H9 (cell line): ENCODE results near the gene NOMO2. TPM values are rescaled to one million over a fixed set of nuclear protein-coding genes. Genes with fewer than 3 reads are reported as not detected.
"Not testable (repeated sequence)": the region's sequence is repeated elsewhere in the genome, so short reads cannot be mapped to it uniquely, and the experiment has no call there.

Source experiments
- DNase-seq: peaks from one replicate; pipeline ENCODE4 v3.0.0-alpha.2; 2017
- H2AFZ ChIP-seq: one replicate; pipeline ENCODE4 v1.6.1; 2013; ENCODE audit warnings: mild to moderate bottlenecking, low read length, control low read depth, moderate library complexity
- H2AK5ac ChIP-seq: 2 replicates; pipeline ENCODE4 v1.6.1; 2013; ENCODE audit warnings: low read length, control low read depth, mixed read lengths; ENCODE audit not compliant: insufficient read length
- H2BK120ac ChIP-seq: one replicate; pipeline ENCODE4 v1.6.1; 2013; ENCODE audit warnings: low read depth, mild to moderate bottlenecking, low read length, control low read depth, inconsistent platforms; ENCODE audit not compliant: poor library complexity, severe bottlenecking
- H2BK12ac ChIP-seq: 2 replicates; pipeline ENCODE4 v1.6.1; 2013; ENCODE audit warnings: low read length, control low read depth, mixed read lengths, low read depth; ENCODE audit not compliant: insufficient read length
- H2BK15ac ChIP-seq: 2 replicates; pipeline ENCODE4 v1.6.1; 2013; ENCODE audit warnings: low read depth, low read length, control low read depth
- H2BK20ac ChIP-seq: one replicate; pipeline ENCODE4 v1.6.1; 2013; ENCODE audit warnings: low read depth, mild to moderate bottlenecking, low read length, control low read depth, inconsistent platforms; ENCODE audit not compliant: poor library complexity, severe bottlenecking
- H2BK5ac ChIP-seq: 2 replicates; pipeline ENCODE4 v1.6.1; 2013; ENCODE audit warnings: low read length, control low read depth, mixed read lengths; ENCODE audit not compliant: insufficient read length
- H3K14ac ChIP-seq: 2 replicates; pipeline ENCODE4 v1.6.1; 2013; ENCODE audit warnings: low read length, control low read depth; ENCODE audit not compliant: insufficient read depth
- H3K18ac ChIP-seq: 2 replicates; pipeline ENCODE4 v1.6.1; 2013; ENCODE audit warnings: low read depth, mild to moderate bottlenecking, mixed read lengths, low read length, control low read depth; ENCODE audit not compliant: insufficient read length
- H3K23ac ChIP-seq: 2 replicates; pipeline ENCODE4 v1.6.1; 2013; ENCODE audit warnings: low read length, control low read depth, mixed read lengths, low read depth; ENCODE audit not compliant: insufficient read length
- H3K23me2 ChIP-seq: 2 replicates; pipeline ENCODE4 v1.6.1; 2013; ENCODE audit warnings: low read depth, mild to moderate bottlenecking, mixed read lengths, low read length, control low read depth; ENCODE audit not compliant: insufficient read length, poor library complexity, severe bottlenecking
- H3K27ac ChIP-seq: 2 replicates; pipeline ENCODE4 v1.5.1; 2013; ENCODE audit warnings: low read length, control low read depth, mixed read lengths, low read depth; ENCODE audit not compliant: insufficient read length
- H3K27me3 ChIP-seq: 2 replicates; pipeline ENCODE4 v1.6.1; 2013; ENCODE audit warnings: low read length, control low read depth, inconsistent platforms; ENCODE audit not compliant: insufficient read depth
- H3K4ac ChIP-seq: 2 replicates; pipeline ENCODE4 v1.6.1; 2013; ENCODE audit warnings: low read depth, mild to moderate bottlenecking, control low read depth, inconsistent platforms, low read length, moderate library complexity
- H3K4me1 ChIP-seq: 2 replicates; pipeline ENCODE4 v1.6.1; 2013; ENCODE audit warnings: low read length, control low read depth, inconsistent platforms; ENCODE audit not compliant: insufficient read depth
- H3K4me2 ChIP-seq: 2 replicates; pipeline ENCODE4 v1.6.1; 2013; ENCODE audit warnings: low read length, control low read depth, mixed read lengths; ENCODE audit not compliant: insufficient read length, insufficient read depth
- H3K56ac ChIP-seq: 2 replicates; pipeline ENCODE4 v1.6.1; 2013; ENCODE audit warnings: low read depth, mild to moderate bottlenecking, mixed read lengths, low read length, control low read depth; ENCODE audit not compliant: insufficient read length
- H3K79me1 ChIP-seq: 2 replicates; pipeline ENCODE4 v1.6.1; 2013; ENCODE audit warnings: low read depth, mild to moderate bottlenecking, moderate library complexity, low read length, control low read depth, inconsistent platforms; ENCODE audit not compliant: insufficient read depth, poor library complexity, severe bottlenecking
- H3K79me2 ChIP-seq: 2 replicates; pipeline ENCODE4 v1.6.1; 2013; ENCODE audit warnings: low read length, control low read depth, inconsistent platforms; ENCODE audit not compliant: insufficient read depth
- H3K9ac ChIP-seq: 2 replicates; pipeline ENCODE4 v1.6.1; 2013; ENCODE audit warnings: low read length, control low read depth, mixed read lengths; ENCODE audit not compliant: insufficient read length; ENCODE audit errors: extremely low read depth
- H3K9me3 ChIP-seq: one replicate; pipeline ENCODE4 v1.6.1; 2013; ENCODE audit warnings: low read depth, low read length, inconsistent platforms; ENCODE audit not compliant: control insufficient read depth
- H3T11ph ChIP-seq: one replicate; pipeline ENCODE4 v1.6.1; 2013; ENCODE audit warnings: mild to moderate bottlenecking, low read length, control low read depth, inconsistent platforms
- H4K20me1 ChIP-seq: one replicate; pipeline ENCODE4 v1.6.1; 2013; ENCODE audit not compliant: control insufficient read depth, insufficient read length, insufficient read depth
- H4K5ac ChIP-seq: 2 replicates; pipeline ENCODE4 v1.6.1; 2013; ENCODE audit warnings: low read depth, mild to moderate bottlenecking, mixed read lengths, low read length, control low read depth; ENCODE audit not compliant: insufficient read length
- H4K8ac ChIP-seq: replicated peaks from 2 replicates; pipeline ENCODE4 v1.6.1; 2013; ENCODE audit warnings: low read length, control low read depth, mixed read lengths, low read depth; ENCODE audit not compliant: insufficient read length
- H4K91ac ChIP-seq: 2 replicates; pipeline ENCODE4 v1.6.1; 2013; ENCODE audit warnings: low read depth, mild to moderate bottlenecking, moderate library complexity, mixed read lengths, low read length, control low read depth; ENCODE audit not compliant: insufficient read length
- H3K27ac Mint-ChIP-seq, 3 experiments: 2 replicates in 2 of 3; 3 replicates in 1 of 3; pipeline ENCODE4 v1.8.0; 2020 to 2021; ENCODE audit warnings: mixed read lengths in 3 of 3, mild to moderate bottlenecking in 1 of 3, moderate library complexity in 1 of 3
- H3K27me3 Mint-ChIP-seq: 2 replicates; pipeline ENCODE4 v1.8.0; 2021; ENCODE audit warnings: low read depth, mild to moderate bottlenecking, moderate library complexity, mixed read lengths
- H3K36me3 Mint-ChIP-seq, 3 experiments: 2 replicates in 2 of 3; 3 replicates in 1 of 3; pipeline ENCODE4 v1.8.0; 2020 to 2021; ENCODE audit warnings: low read depth in 3 of 3, mixed read lengths in 3 of 3; ENCODE audit not compliant: insufficient read depth in 1 of 3
- H3K4me1 Mint-ChIP-seq, 2 experiments: 2 replicates each; pipeline ENCODE4 v1.8.0; 2020; ENCODE audit warnings: mixed read lengths in 2 of 2
- H3K4me3 Mint-ChIP-seq, 2 experiments: 2 replicates in 1 of 2; 3 replicates in 1 of 2; pipeline ENCODE4 v1.8.0; 2020 to 2021; ENCODE audit warnings: mild to moderate bottlenecking in 2 of 2, mixed read lengths in 2 of 2, moderate library complexity in 1 of 2
- H3K9me3 Mint-ChIP-seq, 2 experiments: 2 replicates in 1 of 2; 3 replicates in 1 of 2; pipeline ENCODE4 v1.8.0; 2020; ENCODE audit warnings: mild to moderate bottlenecking in 2 of 2, mixed read lengths in 2 of 2, moderate library complexity in 1 of 2
- WGBS: extraction: QIAGEN DNeasy Blood & Tissue Kit; methylation state at CpG from one replicate; pipeline ENCODE4 v1.1.7; 2013; ENCODE audit warnings: missing lambda C conversion rate, low lambda C conversion rate, mixed read lengths; ENCODE audit not compliant: insufficient read length; ENCODE audit errors: extremely low coverage; 5-methylcytosine and 5-hydroxymethylcytosine counted together
- microRNA-seq: library from miRNA; unstranded; fragments of <30 nt; microRNA quantifications from one replicate; pipeline ENCODE4, GENCODE V29; 2020; ENCODE audit warnings: borderline microRNAs expressed
- total RNA-seq: library from RNA; stranded (reverse); gene quantifications from 2 replicates; pipeline ENCODE4 v1.2.1, GENCODE V29; 2021

The NOMO2 gene
- total RNA-seq, 1 experiment from 2014 or later: 100 TPM

GRCh38 chr16:18382696-18383095, 179.2 kb downstream of the NOMO2 start:
- H2BK12ac ChIP-seq, H3K9me3 Mint-ChIP-seq, H3K79me2 ChIP-seq, H3K4me1 ChIP-seq, H3K4me1 Mint-ChIP-seq, H4K20me1 ChIP-seq, H3K23me2 ChIP-seq, H2BK15ac ChIP-seq, H2BK20ac ChIP-seq, H2AK5ac ChIP-seq, H3K27me3 ChIP-seq, H3T11ph ChIP-seq, H3K27ac ChIP-seq, H4K91ac ChIP-seq, H3K36me3 Mint-ChIP-seq, H3K27me3 Mint-ChIP-seq, H3K18ac ChIP-seq, H3K4me2 ChIP-seq, H3K79me1 ChIP-seq, H3K23ac ChIP-seq, DNase-seq, H3K4ac ChIP-seq, H3K14ac ChIP-seq, H4K8ac ChIP-seq, H3K4me3 Mint-ChIP-seq, H3K9ac ChIP-seq, H4K5ac ChIP-seq, H2BK5ac ChIP-seq, H2AFZ ChIP-seq, H2BK120ac ChIP-seq, H3K9me3 ChIP-seq, H3K56ac ChIP-seq, H3K27ac Mint-ChIP-seq: not testable (repeated sequence)
- WGBS: no CpG with 5 or more reads among the region's 28 CpGs

Small RNA genes within 50 kb of the gene (microRNA-seq; reads per million reads assigned to microRNA genes)
- gene MIR3179-3 (not detected), gene MIR3179-4 (not detected), gene MIR3180-3 (not detected), gene MIR3670-3 (not detected), gene MIR3670-4 (not detected), gene MIR6770-3 (not detected)

Other genes with a start within 250 kb of the NOMO2 start
- 0.48 and 0.72 TPM in 2 replicates for gene NPIPA8, start 225.4 kb downstream of the NOMO2 start, total RNA-seq
- 1,968 and 1,990 TPM in 2 replicates for gene RPS15A, start 228.2 kb upstream of the NOMO2 start, total RNA-seq
- 197 and 205 TPM in 2 replicates for gene ARL6IP1, start 239.5 kb upstream of the NOMO2 start, total RNA-seq